GM18868 (cell line): ENCODE results near the gene CRYBG3.

Source experiments
- ATAC-seq: cut with Tn5 transposase; IDR thresholded peaks from one replicate; pipeline ENCODE4 v1.9.1; 2021; ENCODE audit warnings: mild to moderate bottlenecking, moderate library complexity; ENCODE audit not compliant: unreplicated experiment

CRYBG3 gene

DNA sequence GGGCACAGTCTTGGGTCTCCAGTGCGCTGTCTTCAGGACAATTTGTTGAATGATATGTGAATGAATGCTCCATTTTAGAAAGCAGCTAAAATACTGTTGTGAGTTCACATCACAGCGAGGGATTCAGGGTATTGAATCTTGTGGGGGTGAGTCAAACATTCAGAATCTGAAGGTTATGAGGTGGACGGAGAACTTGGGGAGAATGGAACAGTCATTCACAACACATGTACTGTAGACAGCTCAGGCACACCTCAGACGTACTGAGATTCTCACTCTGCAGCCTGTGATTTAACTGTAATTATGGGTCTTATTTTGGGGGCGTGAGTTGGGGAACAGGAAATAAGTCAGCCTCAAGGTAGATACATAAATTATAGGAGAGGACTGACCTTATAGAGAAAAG, 13.9 kb downstream of the CRYBG3 start:
- ATAC-seq, result no peak

DNA sequence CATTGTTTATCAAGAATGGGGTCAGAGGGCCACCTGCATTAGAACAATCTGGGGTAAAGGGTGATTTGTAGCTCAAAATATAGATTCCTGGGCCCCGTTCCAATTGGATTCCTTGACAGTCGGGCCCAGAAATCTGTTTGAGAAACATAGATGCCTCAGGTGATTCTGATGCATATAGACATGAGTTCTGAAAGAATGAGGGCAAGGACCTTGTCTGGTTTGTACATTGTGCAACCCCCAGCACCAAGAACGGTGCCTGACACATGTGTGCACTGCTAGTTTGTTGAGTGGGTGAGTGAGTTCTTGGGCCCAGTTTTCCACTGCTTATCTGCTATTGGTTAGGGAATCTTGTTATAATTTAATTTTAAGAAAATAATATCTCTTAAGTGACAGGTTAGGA, 16.6 kb downstream of the CRYBG3 start:
- ATAC-seq, result no peak

DNA sequence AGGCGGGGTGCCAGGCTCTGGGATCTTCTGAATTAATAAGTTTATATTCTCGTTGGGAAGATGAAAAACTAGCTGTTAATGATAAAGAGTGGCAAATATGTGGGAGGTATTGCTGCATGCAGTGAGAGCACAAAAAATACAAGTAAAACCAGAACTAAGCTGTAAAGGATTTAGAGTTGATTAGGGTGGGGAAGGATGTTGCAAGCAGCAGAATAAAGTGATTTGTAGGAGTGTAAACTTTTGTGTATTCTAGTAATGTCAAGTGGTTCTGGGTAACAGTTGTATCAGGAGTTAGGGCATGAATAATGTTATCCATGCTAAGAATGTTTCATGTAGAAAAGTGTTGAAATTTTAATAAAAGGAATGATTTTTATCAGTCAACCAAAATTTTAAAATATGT, 18.1 kb downstream of the CRYBG3 start:
- ATAC-seq, result no peak

DNA sequence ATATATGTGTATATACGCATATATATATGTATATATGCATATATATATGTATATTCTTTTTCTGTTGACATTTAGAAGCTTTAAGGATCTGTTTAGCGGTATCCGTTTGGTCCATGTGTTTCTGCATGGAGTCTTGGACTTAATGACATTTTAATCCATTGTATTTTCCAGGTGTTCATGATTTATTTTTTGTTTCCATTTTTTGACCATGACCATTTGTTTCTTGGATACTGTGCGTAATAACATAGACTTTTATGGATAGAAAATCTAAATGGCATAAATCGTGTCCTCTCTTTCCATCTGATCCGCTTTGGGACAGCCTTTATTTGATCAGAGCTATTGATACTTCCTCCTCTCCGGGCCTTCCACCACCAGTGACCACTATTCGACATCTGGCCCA, 19.5 kb downstream of the CRYBG3 start:
- no peak for ATAC-seq

DNA sequence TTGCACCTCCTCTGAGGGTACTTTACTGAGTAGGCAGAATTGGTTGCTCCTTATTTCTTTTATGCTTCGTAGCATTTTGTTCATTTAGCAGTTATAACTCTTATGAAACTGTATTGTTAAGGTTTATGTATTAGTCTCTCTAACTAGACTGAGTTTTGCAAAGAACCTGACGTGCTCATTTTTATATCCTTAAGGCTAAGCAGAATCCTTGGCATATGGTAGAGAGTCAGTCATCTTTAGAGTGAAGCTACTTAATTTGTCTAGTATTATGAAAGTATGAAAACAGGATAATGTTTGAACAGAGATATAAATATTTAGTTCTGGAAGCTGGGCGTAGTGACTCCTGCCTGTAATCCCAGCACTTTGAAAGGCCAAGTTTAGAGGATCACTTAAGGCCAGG, 20.1 kb downstream of the CRYBG3 start:
- no peak for ATAC-seq

DNA sequence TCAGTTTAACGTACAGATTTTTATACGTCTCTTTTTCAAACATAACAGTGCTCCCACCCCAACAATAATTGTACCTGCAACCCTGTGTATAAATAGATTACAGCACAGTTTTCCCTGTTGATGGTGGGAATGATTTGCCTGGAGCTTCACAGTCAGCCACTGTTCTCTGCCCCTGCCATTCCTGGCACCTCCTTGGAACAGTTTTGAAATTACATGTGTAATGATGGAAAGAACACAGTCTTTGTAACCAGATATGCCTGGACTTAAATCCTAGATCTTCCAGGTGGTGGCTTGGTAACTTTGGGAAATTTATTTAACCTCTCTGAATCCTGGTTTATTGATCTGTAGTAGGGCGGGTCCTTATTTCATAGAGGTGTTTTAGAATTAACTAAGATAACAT, 27.0 kb downstream of the CRYBG3 start:
- no peak for ATAC-seq

DNA sequence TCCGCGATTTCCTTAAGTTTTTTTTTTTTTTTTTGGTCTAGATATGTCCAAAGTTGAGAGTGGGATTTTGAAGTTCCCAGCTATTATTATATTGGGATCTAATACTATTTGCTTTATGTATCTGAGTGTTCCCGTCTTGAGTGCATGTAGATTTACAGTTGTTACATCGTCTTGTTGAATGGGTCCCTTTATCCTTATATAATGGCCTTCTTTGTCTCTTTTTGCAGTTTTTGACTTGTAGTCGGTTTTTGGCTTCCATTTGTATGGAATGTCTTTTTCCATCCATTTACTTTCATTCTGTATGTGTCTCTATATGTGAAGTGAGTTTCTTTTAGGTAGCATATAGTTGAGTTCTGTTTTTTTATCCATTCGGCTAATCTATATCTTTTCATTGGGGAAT, 35.6 kb downstream of the CRYBG3 start:
- ATAC-seq, result no peak

DNA sequence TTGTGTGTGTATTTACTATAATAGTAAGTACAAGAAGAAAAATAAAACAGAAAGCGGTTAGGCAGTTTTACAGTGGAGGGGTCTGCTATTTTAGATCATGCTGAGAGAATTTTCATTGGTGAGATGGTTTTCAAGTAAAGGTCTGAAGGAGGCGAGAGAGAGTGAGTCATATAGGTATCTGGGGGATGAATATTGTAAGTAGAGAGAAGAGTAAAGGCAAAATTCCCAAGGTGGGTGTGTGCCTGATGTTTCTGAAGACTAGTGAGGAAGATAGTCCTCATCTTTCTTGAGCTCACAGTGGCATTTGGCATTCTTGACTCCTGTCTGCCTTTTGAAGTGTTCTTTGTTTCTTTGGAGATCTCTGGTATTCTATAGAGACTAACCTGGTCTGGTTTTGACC, 38.6 kb downstream of the CRYBG3 start:
- ATAC-seq, result no peak

DNA sequence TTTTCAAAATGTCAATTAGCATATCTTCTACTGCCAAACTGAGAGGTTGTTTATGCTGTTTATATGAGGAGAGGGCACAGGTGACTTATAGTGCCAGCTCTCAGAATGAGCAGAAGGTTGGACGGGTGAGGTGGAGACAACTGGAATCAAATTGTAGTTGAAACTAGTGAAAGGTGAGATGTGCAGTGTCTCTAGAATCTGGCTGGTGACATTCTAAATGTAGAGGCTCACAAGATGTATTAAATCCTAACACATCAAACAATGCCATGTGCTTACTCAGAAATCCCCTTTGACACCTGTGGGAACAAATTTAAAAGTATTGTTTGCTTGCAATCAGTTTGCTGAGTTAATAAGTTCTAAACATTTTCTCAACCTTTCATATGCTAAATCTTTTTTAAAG, 40.8 kb downstream of the CRYBG3 start:
- no peak for ATAC-seq

DNA sequence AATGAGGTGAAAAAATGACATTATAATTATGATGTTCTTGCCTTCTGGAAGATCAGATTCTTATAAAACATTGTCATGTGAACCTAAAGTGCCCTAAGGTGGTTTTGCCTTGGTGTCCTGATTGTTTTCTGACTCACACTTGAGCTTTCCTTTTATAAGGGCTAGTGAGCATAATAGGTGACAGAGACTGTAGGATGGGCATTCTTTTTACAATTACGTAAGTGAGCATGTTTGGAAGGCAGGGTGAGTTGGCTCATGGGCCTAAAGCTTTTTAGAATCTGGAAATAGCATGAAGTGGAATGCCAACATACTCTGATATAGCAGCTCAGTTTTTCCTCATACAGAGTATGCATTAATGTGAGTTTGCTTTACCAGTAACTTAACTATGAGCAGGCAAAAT, 41.2 kb downstream of the CRYBG3 start:
- no peak for ATAC-seq

DNA sequence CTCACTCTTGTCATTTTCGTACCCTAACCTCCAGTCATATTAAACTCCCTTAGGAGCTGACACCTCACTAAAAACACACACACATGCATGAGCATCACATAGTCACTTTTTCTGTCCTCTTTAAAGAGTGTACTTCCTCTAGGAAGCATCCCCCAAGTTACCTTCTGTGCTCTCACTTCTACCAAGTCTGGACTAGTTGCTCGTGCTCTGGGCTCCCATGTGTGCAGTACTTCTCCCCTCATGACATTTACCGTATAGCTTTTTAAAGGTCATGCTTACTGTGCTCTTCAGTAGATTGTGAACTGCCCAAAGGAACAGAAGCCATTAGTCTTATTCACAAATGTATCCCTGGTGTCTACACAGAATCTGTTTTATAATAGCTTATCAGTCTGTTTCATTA, 42.0 kb downstream of the CRYBG3 start:
- ATAC-seq, result no peak

DNA sequence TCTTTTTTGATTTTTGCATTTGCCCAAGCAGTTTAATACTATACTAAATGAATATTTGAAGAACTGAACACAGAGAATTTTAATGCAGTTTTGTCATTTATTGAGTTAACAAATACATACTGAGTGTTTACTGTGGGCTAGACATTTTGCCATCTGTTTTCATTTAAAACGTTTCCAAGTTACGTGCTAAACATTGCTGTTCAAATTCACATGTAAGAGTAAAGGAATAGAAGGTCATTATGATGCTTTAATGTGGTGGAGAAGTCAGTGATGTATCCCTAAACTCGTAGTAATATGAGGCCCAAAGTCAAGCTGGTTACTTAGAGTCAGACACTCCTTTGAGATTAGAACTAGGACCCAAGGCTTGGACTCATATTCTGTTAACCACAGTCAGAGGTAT, 49.4 kb downstream of the CRYBG3 start:
- no peak for ATAC-seq

DNA sequence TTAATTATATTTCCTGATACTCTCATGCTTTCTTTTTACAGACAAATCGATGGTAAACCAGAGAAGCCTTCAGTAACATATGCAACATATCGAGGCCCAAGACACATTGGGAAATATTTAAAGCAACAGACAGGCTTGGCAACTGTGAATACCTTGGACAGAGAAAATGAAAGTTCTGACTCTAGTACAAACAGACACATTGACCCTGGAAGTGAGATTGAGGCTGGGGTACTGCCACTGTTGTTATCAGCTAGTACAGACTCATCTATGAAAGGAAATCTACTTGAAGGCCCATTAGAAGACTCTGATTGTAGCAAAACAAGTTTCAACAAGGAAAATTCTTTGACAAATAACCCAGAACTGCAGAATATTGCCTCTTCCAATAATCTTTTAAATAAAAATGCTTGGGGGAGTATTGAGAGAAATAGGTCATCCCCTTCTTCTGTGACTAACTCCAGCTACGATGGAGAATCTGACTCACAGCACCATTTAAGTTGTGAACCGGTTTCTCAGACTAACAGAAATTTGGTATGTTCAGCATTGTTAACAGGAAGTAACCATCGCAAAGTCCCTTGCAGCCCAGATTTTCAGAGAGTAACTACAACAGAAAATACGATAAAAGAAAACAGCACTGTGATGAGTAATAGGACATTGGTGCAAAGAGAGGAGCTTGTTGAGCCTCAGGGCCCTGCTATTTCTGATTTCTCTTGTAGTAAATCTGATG, 50.2 kb downstream of the CRYBG3 start:
- no peak for ATAC-seq

DNA sequence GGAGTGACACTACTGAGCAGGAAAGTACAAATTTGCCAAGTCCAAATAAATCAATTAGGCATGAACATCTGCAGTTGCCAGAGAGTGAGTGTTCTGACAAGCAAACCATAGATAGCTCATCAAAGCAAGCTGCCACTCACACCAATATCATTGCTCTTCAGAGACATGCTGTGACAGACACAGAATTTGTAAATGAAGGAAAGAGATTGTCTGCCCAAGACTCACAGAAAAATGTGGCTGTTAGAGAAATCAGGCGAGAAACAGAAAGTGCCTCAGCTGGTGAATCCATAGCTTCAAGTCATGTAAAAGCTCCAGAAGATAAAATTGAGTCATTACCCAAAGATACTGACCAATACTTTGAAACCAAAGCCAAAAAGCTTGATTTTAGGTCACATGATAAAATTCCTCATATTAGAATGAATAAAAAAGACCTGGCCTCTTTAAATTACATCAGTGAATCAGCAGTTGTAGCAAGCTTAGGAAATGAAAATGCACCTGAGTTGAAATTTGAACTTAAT, 50.8 kb downstream of the CRYBG3 start:
- ATAC-seq, result no peak

DNA sequence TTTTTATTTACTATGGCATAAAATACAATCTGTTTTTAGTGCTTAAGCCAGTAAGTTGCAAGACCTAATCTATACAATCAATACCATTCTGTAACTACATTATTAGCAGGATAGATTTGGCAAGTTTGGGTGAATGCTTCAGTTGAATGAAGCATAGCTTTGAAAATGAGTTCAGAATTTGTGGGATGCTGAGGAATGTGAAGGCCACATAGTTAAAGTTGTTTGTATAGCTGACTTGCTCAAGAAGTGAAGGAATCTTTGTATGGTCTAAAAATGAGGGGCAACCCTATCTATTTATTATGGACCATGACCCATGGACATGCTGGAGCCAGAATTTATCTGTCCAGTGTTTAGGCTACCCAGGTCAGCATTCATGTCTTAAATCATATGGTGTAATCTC, 58.5 kb downstream of the CRYBG3 start:
- ATAC-seq, result no peak

DNA sequence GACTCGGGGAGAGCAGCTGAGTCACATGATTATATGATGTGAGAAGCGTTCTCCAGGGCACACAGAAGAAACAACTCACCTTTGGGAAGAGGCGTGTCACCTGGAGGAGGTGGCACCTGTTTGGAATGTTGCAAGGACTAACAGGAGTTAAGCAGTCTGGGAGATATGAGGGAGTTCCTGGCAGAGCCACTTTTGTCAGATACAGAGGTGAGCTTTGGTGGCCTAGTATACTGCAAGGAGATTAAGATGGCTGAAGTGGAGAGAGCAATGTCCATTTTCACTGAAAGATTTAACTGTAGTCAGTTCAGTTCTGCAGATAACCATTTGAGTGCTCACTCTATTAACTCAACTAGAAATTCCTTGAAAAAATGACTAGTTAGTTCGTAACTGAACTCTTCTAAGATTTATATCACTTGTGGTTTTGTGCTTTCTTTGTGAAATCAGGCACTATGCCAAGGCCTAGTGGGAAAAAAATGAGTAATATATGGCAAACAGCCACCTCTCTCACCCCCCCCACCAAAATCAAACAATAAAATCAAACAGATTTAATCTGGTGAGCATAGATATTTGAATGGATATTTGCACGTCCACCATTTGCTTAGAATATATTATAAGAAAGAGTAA, 61.3 kb downstream of the CRYBG3 start:
- ATAC-seq, result no peak

DNA sequence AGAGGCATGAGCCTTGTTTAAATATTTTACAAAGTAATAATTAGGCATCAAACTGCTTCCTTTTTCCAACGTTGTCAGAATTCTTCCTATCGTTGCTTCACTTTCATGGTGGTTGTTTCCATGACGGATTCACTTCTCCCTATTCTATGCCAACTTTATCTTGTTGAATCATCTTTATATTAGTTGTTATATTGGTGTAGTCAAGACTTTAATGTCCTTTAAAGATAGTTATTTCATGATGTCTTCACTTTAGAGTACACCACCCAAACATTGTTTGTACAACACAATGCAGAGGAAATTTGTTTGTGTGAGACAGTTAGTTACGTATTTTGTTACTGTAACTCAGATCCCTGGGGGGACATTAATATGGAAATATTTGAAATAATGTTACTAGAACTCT, 61.9 kb downstream of the CRYBG3 start:
- no peak for ATAC-seq

DNA sequence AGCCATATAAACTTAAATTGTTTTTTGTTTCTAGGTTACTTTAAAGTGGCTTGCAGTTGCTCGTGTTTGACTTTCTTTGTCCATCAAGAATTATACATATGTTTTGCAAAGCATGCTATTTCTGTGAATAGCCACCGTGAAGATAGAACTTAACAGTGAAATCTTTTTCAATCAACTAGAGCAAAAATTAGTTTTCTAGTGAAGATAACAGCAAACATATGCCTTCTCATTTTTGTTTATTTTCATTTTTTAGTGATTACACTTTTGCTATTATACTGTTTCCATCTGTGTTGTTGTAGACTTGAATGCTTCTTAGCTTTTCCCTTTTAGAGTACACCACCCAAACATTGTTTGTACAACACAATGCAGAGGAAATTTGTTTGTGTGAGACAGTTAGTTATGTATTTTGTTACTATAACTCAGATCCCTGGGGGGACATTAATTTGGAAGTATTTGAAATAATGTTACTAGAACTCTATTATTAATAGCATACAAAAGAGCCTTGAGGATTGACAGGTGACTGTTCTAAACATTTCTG, 62.8 kb downstream of the CRYBG3 start:
- no peak for ATAC-seq

DNA sequence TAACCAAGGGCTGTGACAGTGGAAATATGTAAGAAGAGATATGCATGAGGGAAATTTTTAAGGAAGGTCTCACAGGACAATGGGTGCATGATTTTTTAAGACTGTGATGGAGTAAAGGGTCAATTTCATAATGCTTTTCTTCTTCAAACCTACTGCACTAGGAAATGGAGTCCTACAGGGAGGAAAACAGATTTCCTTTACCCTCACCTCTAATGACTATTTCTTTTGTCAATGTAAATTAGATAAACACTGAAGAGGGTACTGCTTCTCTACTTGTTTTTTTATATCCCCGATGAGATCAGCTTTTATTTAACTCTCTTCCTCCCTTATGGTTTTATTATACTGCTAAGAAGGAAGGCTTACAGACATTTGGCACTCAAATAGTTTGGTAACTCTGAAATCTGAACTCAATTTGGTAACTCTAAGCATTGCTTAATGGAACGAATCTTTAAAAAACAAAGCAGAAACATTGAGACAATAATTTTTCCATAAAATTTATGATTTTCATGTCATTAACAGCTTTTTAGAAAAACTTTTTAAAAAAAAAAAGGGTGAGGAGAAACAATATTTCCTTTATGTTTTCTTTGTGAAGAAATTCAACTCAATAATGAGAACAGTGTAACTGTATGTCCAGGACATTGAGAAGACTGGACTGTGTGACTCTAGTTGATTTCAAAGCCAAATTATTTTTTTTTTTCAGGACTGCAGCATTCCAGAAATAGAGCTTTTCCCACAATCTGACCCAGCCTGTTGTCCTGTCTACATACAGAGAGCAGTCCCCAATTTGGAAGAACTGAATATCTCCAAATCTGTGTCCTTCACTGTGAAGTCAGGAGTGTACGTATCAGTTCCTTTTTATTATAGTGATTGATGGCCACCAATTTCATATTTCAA, 64.4 kb downstream of the CRYBG3 start:
- ATAC-seq, result no peak

DNA sequence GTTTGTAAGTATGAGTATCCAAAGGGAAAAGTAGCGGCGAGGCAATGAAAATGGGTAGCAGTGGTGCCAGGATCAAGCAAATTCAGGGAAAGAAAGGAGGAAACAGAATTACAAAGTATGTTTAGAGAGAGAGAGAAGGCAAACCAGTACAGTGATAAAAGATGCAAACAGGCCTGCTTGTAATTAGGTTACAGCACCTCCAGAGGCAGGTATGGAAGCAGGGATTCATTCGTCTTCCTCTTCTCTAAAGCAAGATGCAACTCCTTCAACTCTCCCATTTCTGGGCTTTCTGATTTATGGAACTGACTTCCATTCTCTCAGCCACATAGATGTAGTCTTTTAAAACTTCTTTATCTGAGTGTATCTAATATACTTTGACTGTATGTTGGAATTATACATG, 68.0 kb downstream of the CRYBG3 start:
- no peak for ATAC-seq

DNA sequence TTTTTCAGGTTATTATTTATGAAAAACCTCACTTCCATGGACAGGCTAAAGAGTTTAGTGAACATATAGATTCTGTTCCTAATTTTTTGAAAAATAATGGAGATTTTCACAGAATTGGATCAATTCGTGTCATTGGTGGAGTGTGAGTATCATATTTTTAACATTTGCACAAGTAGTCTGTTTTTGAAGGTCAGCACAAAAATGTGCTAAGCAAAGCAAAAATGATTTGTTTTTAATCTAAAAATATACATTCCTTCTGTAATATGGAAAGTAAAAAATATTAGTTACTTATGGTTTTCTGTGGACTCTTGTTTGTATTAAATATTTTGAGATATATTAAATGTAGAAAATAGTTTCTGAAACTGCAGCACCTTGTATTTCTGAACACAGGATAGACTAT, 71.0 kb downstream of the CRYBG3 start:
- ATAC-seq, result no peak
